ENCODE data around the gene ITGBL1. TPM values are rescaled to one million over a fixed set of nuclear protein-coding genes. Genes with fewer than 3 reads are reported as not detected.

ITGBL1 gene
- total and polyA plus RNA-seq, 2 experiments from 2014 or later = 0.29 TPM; not detected in 1

- H3K27ac Mint-ChIP-seq = no peak overlapping the region
- DNase-seq (ENCODE audit: low spot score) (no peak), ATAC-seq (no peak)
- H3K4me3 ChIP-seq = no peak overlapping the region
- H3K9me2 ChIP-seq (ENCODE audit: insufficient read depth) = no peaks in the 10 kb centered on the region
- TF ChIP-seq JUNB (IDR thresholded peaks at IDR 0.05; ENCODE audit: unreplicated experiment) = no peak
- TF ChIP-seq CREB1 (CRISPR knock-in tag; IDR thresholded peaks at IDR 0.05; ENCODE audit: low read depth) = no peak
- TF ChIP-seq STAT1 (IDR thresholded peaks at IDR 0.05; ENCODE audit: unreplicated experiment) = no peak
- no peak for TF ChIP-seq EZH2 (IDR thresholded peaks at IDR 0.05; ENCODE audit: low read depth, unreplicated experiment)
- no peak for TF ChIP-seq CTCF (conservative IDR thresholded peaks at IDR 0.05; ENCODE audit: low read depth in 2 of 2)
- TF ChIP-seq ZNF331 (CRISPR knock-in tag; IDR thresholded peaks at IDR 0.05; ENCODE audit: low read depth) = no peak
- TF ChIP-seq NANOG (IDR thresholded peaks at IDR 0.05; ENCODE audit: borderline replicate concordance) = no peak
- TF ChIP-seq ZNF462 (CRISPR knock-in tag; IDR thresholded peaks at IDR 0.05) = no peak
- TF ChIP-seq ETS1 (IDR thresholded peaks at IDR 0.05) = no peak
- TF ChIP-seq REST (IDR thresholded peaks at IDR 0.05; ENCODE audit: unreplicated experiment) = no peak
- TF ChIP-seq ZNF114 (CRISPR knock-in tag; IDR thresholded peaks at IDR 0.05) = no peak
- H2AFZ ChIP-seq = no peak overlapping the region
- no peak overlapping the region for H3K4me3 Mint-ChIP-seq
- no peaks in the 10 kb centered on the region for H4K20me1 ChIP-seq (replicated peaks; ENCODE audit: insufficient read depth)
- no peaks in the 10 kb centered on the region for H3K27me3 Mint-ChIP-seq (ENCODE audit: insufficient read depth, low read depth, poor library complexity)
- H3K4me1 ChIP-seq (ENCODE audit: insufficient read depth) = no peaks in the 10 kb centered on the region
- H3K27ac ChIP-seq (ENCODE audit: low read depth) = no peak overlapping the region
- H3K4me2 ChIP-seq = no peak overlapping the region
- peaks cover 3% of the 10 kb centered on the region; the same call in 1 of the 3 replicates for H3K4me1 Mint-ChIP-seq
- no peaks in the 10 kb centered on the region for H3K27me3 ChIP-seq (ENCODE audit: insufficient read depth)
- no peaks in the 10 kb centered on the region for H3F3A ChIP-seq (replicated peaks; ENCODE audit: low read depth)
- H3K36me3 Mint-ChIP-seq (ENCODE audit: low read depth) = no peaks in the 10 kb centered on the region
- no peaks in the 10 kb centered on the region for H3K9me3 Mint-ChIP-seq
- no peaks in the 10 kb centered on the region for H3K79me2 ChIP-seq (replicated peaks; ENCODE audit: insufficient read depth)
- H3K36me3 ChIP-seq (ENCODE audit: insufficient read depth) = no peaks in the 10 kb centered on the region
Observed at GRCh38 chr13:101499406-101499805, 46.9 kb downstream of the ITGBL1 start.

Measured in GM23338 (cell line).